ENCODE data around the gene NCLN.

Gene NCLN

GRCh38 chr19:3154957-3155736 is 30.6 kb upstream of the NCLN start:
- TF ChIP-seq CTCF (IDR thresholded peaks at IDR 0.05; ENCODE audit: insufficient read depth, low read depth, low read length, missing control alignments): no peak
- H3K4me3 ChIP-seq (ENCODE audit: low read depth, low read length): peak overlapping the region; percentile 45
- DNase-seq (ENCODE audit: low read depth): peak; percentile 96

- no peak for TF ChIP-seq CTCF (IDR thresholded peaks at IDR 0.05; ENCODE audit: insufficient read depth, low read depth, low read length, missing control alignments)
- DNase-seq (ENCODE audit: low read depth): no peak
- no peak overlapping the region for H3K4me3 ChIP-seq (ENCODE audit: low read depth, low read length)
These were observed 28.5 kb upstream of the NCLN start for GRCh38 chr19:3157096-3157845.

GRCh38 chr19:3159565-3159964 is 26.2 kb upstream of the NCLN start:
- no peak for DNase-seq (ENCODE audit: low read depth)
- TF ChIP-seq CTCF (IDR thresholded peaks at IDR 0.05; ENCODE audit: insufficient read depth, low read depth, low read length, missing control alignments): no peak
- no peak overlapping the region for H3K4me3 ChIP-seq (ENCODE audit: low read depth, low read length)

- H3K4me3 ChIP-seq (ENCODE audit: low read depth, low read length): no peak overlapping the region
- TF ChIP-seq CTCF (IDR thresholded peaks at IDR 0.05; ENCODE audit: insufficient read depth, low read depth, low read length, missing control alignments): no peak
- DNase-seq (ENCODE audit: low read depth): no peak
These were observed 25.5 kb upstream of the NCLN start for GRCh38 chr19:3160219-3160618.

- H3K4me3 ChIP-seq (ENCODE audit: low read depth, low read length): no peak overlapping the region
- DNase-seq (ENCODE audit: low read depth): no peak
- TF ChIP-seq CTCF (IDR thresholded peaks at IDR 0.05; ENCODE audit: insufficient read depth, low read depth, low read length, missing control alignments): no peak
These were observed 24.3 kb upstream of the NCLN start for GRCh38 chr19:3161453-3161852.

GRCh38 chr19:3162418-3163229 is 23.1 kb upstream of the NCLN start:
- H3K4me3 ChIP-seq (ENCODE audit: low read depth, low read length): no peak overlapping the region
- DNase-seq (ENCODE audit: low read depth): peak; percentile 51
- TF ChIP-seq CTCF (IDR thresholded peaks at IDR 0.05; ENCODE audit: insufficient read depth, low read depth, low read length, missing control alignments): no peak
